OCI-LY3 (cell line): ENCODE data around the gene SLC44A3.

ENCODE experiments used
- H2AFZ ChIP-seq: fragments of 200-600, 300-600 bp; shearing (Covaris generic); 2 replicates; pipeline ENCODE4 v1.6.0; 2014; ENCODE audit warnings: antibody characterized with exemption, low read depth, low read length
- H3K27ac ChIP-seq: fragments of 200-600, 300-600 bp; sonication (generic); 2 replicates; pipeline ENCODE4 v1.5.1; 2014; ENCODE audit warnings: mild to moderate bottlenecking, low read length, moderate library complexity, mixed read lengths
- H3K27me3 ChIP-seq: fragments of 200-600, 300-600 bp; sonication (generic); 2 replicates; pipeline ENCODE4 v1.6.1; 2014; ENCODE audit warnings: low read depth, low read length, mixed read lengths
- H3K36me3 ChIP-seq: fragments of 200-600, 300-600 bp; sonication (generic); replicated peaks from 2 replicates; pipeline ENCODE3; 2014; ENCODE audit warnings: low read depth, low read length, mixed read lengths
- H3K4me1 ChIP-seq: fragments of 300-600, 200-600 bp; sonication (generic); 2 replicates; pipeline ENCODE4 v1.6.1; 2014; ENCODE audit warnings: low read length, mixed read lengths
- H3K4me2 ChIP-seq: fragments of 200-600, 300-600 bp; sonication (generic); 2 replicates; pipeline ENCODE4 v1.6.1; 2014; ENCODE audit warnings: low read length, mixed read lengths
- H3K4me3 ChIP-seq: fragments of 300-600, 200-600 bp; sonication (generic); 2 replicates; pipeline ENCODE4 v1.5.1; 2014; ENCODE audit warnings: antibody characterized with exemption, mild to moderate bottlenecking, low read length, moderate library complexity
- H3K79me2 ChIP-seq: fragments of 300-600, 200-600 bp; shearing (Covaris generic); 2 replicates; pipeline ENCODE4 v1.6.1; 2014; ENCODE audit warnings: mild to moderate bottlenecking, low read length, mixed read lengths
- H3K9ac ChIP-seq: fragments of 300-600, 200-600 bp; shearing (Covaris generic); 2 replicates; pipeline ENCODE4 v1.6.0; 2014; ENCODE audit warnings: mild to moderate bottlenecking, low read length, moderate library complexity
- H3K9me3 ChIP-seq: fragments of 200-600, 300-600 bp; shearing (Covaris generic); 2 replicates; pipeline ENCODE4 v1.6.1; 2014; ENCODE audit warnings: low read length, mixed read lengths; ENCODE audit not compliant: insufficient read depth
- H4K20me1 ChIP-seq: fragments of 200-600, 300-600 bp; sonication (generic); 2 replicates; pipeline ENCODE4 v1.6.1; 2016; ENCODE audit warnings: low read length, mixed read lengths; ENCODE audit not compliant: insufficient read depth
- CTCF ChIP-seq: fragments of 200-600, 300-600 bp; sonication (generic); IDR thresholded peaks from 2 replicates; pipeline ENCODE4 v1.5.1; 2014; ENCODE audit warnings: antibody characterized with exemption, low read length, low read depth
- EZH2phosphoT487 ChIP-seq: fragments of 200-600 bp; shearing (Covaris generic); IDR thresholded peaks from 2 replicates; pipeline ENCODE4 v1.6.1; 2018; ENCODE audit warnings: antibody characterized with exemption, mixed run types, low read depth

SLC44A3 gene

GRCh38 chr1:94920061-94920460 lies 99.9 kb downstream of the SLC44A3 start:
- H3K27ac ChIP-seq: no peak overlapping the region
- no peaks in the 10 kb centered on the region for H3K4me1 ChIP-seq

GRCh38 chr1:94921977-94922376 lies 101.8 kb downstream of the SLC44A3 start:
- H3K4me1 ChIP-seq: no peaks in the 10 kb centered on the region
- TF ChIP-seq CTCF (no peak), EZH2phosphoT487 (no peak)
- no peaks in the 10 kb centered on the region for H3K36me3 ChIP-seq
- no peak overlapping the region for H3K4me2 ChIP-seq
- no peak overlapping the region for H3K9ac ChIP-seq
- no peaks in the 10 kb centered on the region for H4K20me1 ChIP-seq
- H3K79me2 ChIP-seq: no peaks in the 10 kb centered on the region
- H3K4me3 ChIP-seq: no peak overlapping the region
- no peaks in the 10 kb centered on the region for H3K9me3 ChIP-seq
- no peaks in the 10 kb centered on the region for H3K27me3 ChIP-seq
- H2AFZ ChIP-seq: no peak overlapping the region
- no peak overlapping the region for H3K27ac ChIP-seq

More at GRCh38 chr1:94920061-94920460, 99.9 kb downstream of the SLC44A3 start:
- no peak for TF ChIP-seq CTCF
- TF ChIP-seq EZH2phosphoT487: no peak
- H3K36me3 ChIP-seq: no peaks in the 10 kb centered on the region
- H4K20me1 ChIP-seq: no peaks in the 10 kb centered on the region
- H3K9ac ChIP-seq: no peak overlapping the region
- H3K27me3 ChIP-seq: no peaks in the 10 kb centered on the region
- H3K9me3 ChIP-seq: no peaks in the 10 kb centered on the region
- H3K4me3 ChIP-seq: no peak overlapping the region
- H3K79me2 ChIP-seq: no peaks in the 10 kb centered on the region
- no peak overlapping the region for H3K4me2 ChIP-seq
- no peak overlapping the region for H2AFZ ChIP-seq

- H3K36me3 ChIP-seq: no peaks in the 10 kb centered on the region
- no peak overlapping the region for H3K27ac ChIP-seq
- no peaks in the 10 kb centered on the region for H3K79me2 ChIP-seq
- H3K4me2 ChIP-seq: no peak overlapping the region
- no peaks in the 10 kb centered on the region for H3K9me3 ChIP-seq
- H3K27me3 ChIP-seq: no peaks in the 10 kb centered on the region
- no peaks in the 10 kb centered on the region for H4K20me1 ChIP-seq
- H2AFZ ChIP-seq: no peak overlapping the region
- H3K4me1 ChIP-seq: no peaks in the 10 kb centered on the region
- TF ChIP-seq EZH2phosphoT487: no peak
- H3K4me3 ChIP-seq: no peak overlapping the region
- H3K9ac ChIP-seq: no peak overlapping the region
Observed at GRCh38 chr1:94922761-94923331, 102.7 kb downstream of the SLC44A3 start.

GRCh38 chr1:94925004-94925403 lies 104.8 kb downstream of the SLC44A3 start:
- H3K4me2 ChIP-seq: no peak overlapping the region
- H3K9ac ChIP-seq: no peak overlapping the region
- H3K27me3 ChIP-seq: no peaks in the 10 kb centered on the region
- H3K4me1 ChIP-seq: no peaks in the 10 kb centered on the region
- no peaks in the 10 kb centered on the region for H4K20me1 ChIP-seq
- no peaks in the 10 kb centered on the region for H3K36me3 ChIP-seq
- TF ChIP-seq EZH2phosphoT487 (no peak), CTCF (no peak)
- H3K79me2 ChIP-seq: no peaks in the 10 kb centered on the region
- no peak overlapping the region for H3K27ac ChIP-seq
- H3K4me3 ChIP-seq: no peak overlapping the region
- H2AFZ ChIP-seq: no peak overlapping the region
- H3K9me3 ChIP-seq: no peaks in the 10 kb centered on the region
